K562 (cell line): ENCODE measurements around the gene CALU. TPM values are rescaled to one million over a fixed set of nuclear protein-coding genes. Genes with fewer than 3 reads are reported as not detected.

Experiments
- C11orf30 ChIP-seq: fragments of 450-650 bp; IDR thresholded peaks from 2 replicates; pipeline ENCODE4 v1.6.1; 2016; ENCODE audit warnings: low read depth, mild to moderate bottlenecking
- DDX20 ChIP-seq: fragments of 450-650 bp; IDR thresholded peaks from 2 replicates; pipeline ENCODE4 v1.6.1; 2016; ENCODE audit warnings: missing genetic modification characterization, low read depth, mild to moderate bottlenecking, missing compliant biosample characterization, moderate library complexity
- FOXK1 ChIP-seq: sonication (generic); formaldehyde crosslinking; IDR thresholded peaks from 2 replicates; pipeline ENCODE4 v1.8.0; 2022; ENCODE audit warnings: missing genetic modification reagents, mild to moderate bottlenecking, borderline replicate concordance
- MCM2 ChIP-seq: fragments of 450-650 bp; IDR thresholded peaks from 2 replicates; pipeline ENCODE4 v1.6.1; 2017; ENCODE audit warnings: low read depth, mild to moderate bottlenecking
- NFIC ChIP-seq: fragments of 450-650 bp; IDR thresholded peaks from 2 replicates; pipeline ENCODE4 v1.6.1; 2017; ENCODE audit warnings: mild to moderate bottlenecking, inconsistent platforms
- NONO ChIP-seq, 2 experiments: fragments of 200-400 bp in 1 of 2; fragments of 450-650 bp in 1 of 2; formaldehyde crosslinking in 1 of 2; IDR thresholded peaks; 2 replicates each; pipeline ENCODE4 v1.6.1; 2017; ENCODE audit warnings: low read depth in 2 of 2, mild to moderate bottlenecking in 2 of 2, moderate library complexity in 2 of 2, low read length in 1 of 2
- POLR3A ChIP-seq: IDR thresholded peaks from 2 replicates; pipeline ENCODE4 v1.6.1; 2011; ENCODE audit warnings: borderline replicate concordance, mild to moderate bottlenecking, moderate library complexity; ENCODE audit not compliant: insufficient read length, insufficient read depth; ENCODE audit errors: extremely low read depth
- RB1 ChIP-seq: fragments of 450-650 bp; IDR thresholded peaks from 2 replicates; pipeline ENCODE4 v1.6.1; 2017; ENCODE audit warnings: low read depth, mild to moderate bottlenecking
- RFX7 ChIP-seq: fragments of 250-450 bp; sonication (Bioruptor Pico); IDR thresholded peaks from 2 replicates; pipeline ENCODE4 v1.5.1; 2021; ENCODE audit warnings: mild to moderate bottlenecking
- SMAD4 ChIP-seq: fragments of 250-450 bp; sonication (Bioruptor Pico); conservative IDR thresholded peaks from 2 replicates; pipeline ENCODE4 v1.8.0; 2021; ENCODE audit warnings: inconsistent platforms, mild to moderate bottlenecking, moderate library complexity
- SMARCE1 ChIP-seq: fragments of 450-650 bp; IDR thresholded peaks from 2 replicates; pipeline ENCODE4 v1.7.1; 2016; ENCODE audit warnings: mild to moderate bottlenecking
- TAF9B ChIP-seq: fragments of 450-650 bp; IDR thresholded peaks from 2 replicates; pipeline ENCODE4 v1.6.1; 2018; ENCODE audit warnings: mild to moderate bottlenecking; ENCODE audit not compliant: partially characterized antibody
- ZNF165 ChIP-seq: fragments of 250-450 bp; sonication (Bioruptor Pico); IDR thresholded peaks from 2 replicates; pipeline ENCODE4 v1.4.0; 2020; ENCODE audit warnings: borderline replicate concordance
- polyA plus RNA-seq, 8 experiments: library from polyadenylated mRNA; depleted of rRNA in 4 of 8; stranded (reverse) in 5 of 8; unstranded in 3 of 8; fragments of >200 nt; fragmentation: Nextera tagmentation in 2 of 8; fragmentation: Illumina TruSeq in 1 of 8; extraction: Ambion mirVana in 2 of 8; extraction: Trizol in 1 of 8; gene quantifications; 2 replicates each; pipeline versions ENCODE4 v1.2.1 to v1.2.3, GENCODE V29; 2011 to 2014; ENCODE audit warnings: inconsistent platforms in 1 of 8, missing spikeins in 1 of 8
- total RNA-seq, 7 experiments: library from RNA; depleted of rRNA in 6 of 7; stranded (reverse); fragments of >200 nt in 6 of 7; fragmentation: Illumina TruSeq in 2 of 7; extraction: Trizol in 2 of 7; gene quantifications; 2 replicates each; pipeline versions ENCODE4 v1.2.1 to v1.2.3, GENCODE V29; 2011 to 2021; ENCODE audit warnings: low replicate concordance in 1 of 7
- TF ChIP-seq, protein P1 (sequence below), 2 experiments: fragments of 450-650 bp in 1 of 2; sonication (generic) in 1 of 2; formaldehyde crosslinking in 1 of 2; IDR thresholded peaks in 1 of 2; conservative IDR thresholded peaks in 1 of 2; 2 replicates each; pipeline versions ENCODE4 v1.6.1 to v1.8.1; 2016 to 2023; ENCODE audit warnings: mild to moderate bottlenecking in 2 of 2, moderate library complexity in 2 of 2, inconsistent platforms in 1 of 2, missing genetic modification reagents in 1 of 2
- TF ChIP-seq, protein P2 (sequence below): fragments of 450-650 bp; IDR thresholded peaks from 2 replicates; pipeline ENCODE4 v1.6.1; 2016
- TF ChIP-seq, protein P3 (sequence below), 2 experiments: fragments of 250-450 bp in 1 of 2; fragments of 450-650 bp in 1 of 2; sonication (Bioruptor Pico) in 1 of 2; IDR thresholded peaks; 2 replicates each; pipeline versions ENCODE4 v1.6.1 to v1.8.0; 2016 to 2021; ENCODE audit warnings: mild to moderate bottlenecking in 2 of 2, moderate library complexity in 2 of 2, missing compliant biosample characterization in 1 of 2, missing genetic modification characterization in 1 of 2
- TF ChIP-seq, protein P4 (sequence below), 2 experiments: fragments of 450-650 bp; formaldehyde crosslinking in 1 of 2; IDR thresholded peaks; 2 replicates each; pipeline versions ENCODE4 v1.4.0 to v1.6.1; 2014 to 2020; ENCODE audit warnings: mild to moderate bottlenecking in 2 of 2, borderline replicate concordance in 1 of 2, low read depth in 1 of 2

Gene CALU
- total and polyA plus RNA-seq, 9 of the 15 experiments (the other 6 are each of a cell fraction or from before 2014, with no cell fraction given): 166 to 286 (median 215) TPM

DNA sequence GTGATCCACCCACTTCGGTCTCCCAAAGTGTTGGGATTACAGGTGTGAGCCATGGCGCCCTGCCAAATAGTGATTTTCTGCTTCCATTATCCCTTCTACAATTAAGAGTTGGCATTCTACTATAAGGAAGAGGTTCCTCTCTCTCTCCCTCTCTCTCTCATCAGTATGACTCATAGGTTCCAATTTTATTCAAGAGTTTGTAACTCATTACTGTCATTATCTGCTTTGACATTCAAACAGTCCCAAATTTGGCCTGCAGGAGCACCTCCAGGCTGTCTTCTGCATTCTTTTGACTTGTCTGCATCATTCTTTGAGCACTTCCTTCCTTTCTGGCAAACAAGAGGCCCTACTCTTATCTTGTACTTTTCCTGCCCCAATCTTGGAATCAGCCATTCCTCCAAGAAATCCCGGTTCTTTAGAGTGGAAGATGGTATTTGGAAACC, 33.2 kb upstream of the CALU start (continued):
- TF ChIP-seq ZNF165 (no peak), RFX7 (CRISPR knock-in tag) (no peak), POLR3A (no peak), RB1 (no peak), MCM2 (no peak), C11orf30 (no peak), SMAD4 (CRISPR knock-in tag) (no peak), SMARCE1 (peak; percentile 15; the same call in 1 of the 2 replicates), NFIC (peak; percentile 79), TAF9B (no peak), DDX20 (tag) (no peak), NONO (IDR thresholded peaks at IDR 0.05; ENCODE audit: low read depth in 2 of 2, low read length in 1 of 2) (no peak), FOXK1 (CRISPR knock-in tag) (no peak)
- TF ChIP-seq, protein P1, sequence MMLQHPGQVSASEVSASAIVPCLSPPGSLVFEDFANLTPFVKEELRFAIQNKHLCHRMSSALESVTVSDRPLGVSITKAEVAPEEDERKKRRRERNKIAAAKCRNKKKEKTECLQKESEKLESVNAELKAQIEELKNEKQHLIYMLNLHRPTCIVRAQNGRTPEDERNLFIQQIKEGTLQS (IDR thresholded peaks at IDR 0.05): peak; percentile 89
- TF ChIP-seq, protein P1 (CRISPR knock-in tag; conservative IDR thresholded peaks at IDR 0.05): no peak; the same call in 1 of the 2 replicates
- TF ChIP-seq, protein P2, sequence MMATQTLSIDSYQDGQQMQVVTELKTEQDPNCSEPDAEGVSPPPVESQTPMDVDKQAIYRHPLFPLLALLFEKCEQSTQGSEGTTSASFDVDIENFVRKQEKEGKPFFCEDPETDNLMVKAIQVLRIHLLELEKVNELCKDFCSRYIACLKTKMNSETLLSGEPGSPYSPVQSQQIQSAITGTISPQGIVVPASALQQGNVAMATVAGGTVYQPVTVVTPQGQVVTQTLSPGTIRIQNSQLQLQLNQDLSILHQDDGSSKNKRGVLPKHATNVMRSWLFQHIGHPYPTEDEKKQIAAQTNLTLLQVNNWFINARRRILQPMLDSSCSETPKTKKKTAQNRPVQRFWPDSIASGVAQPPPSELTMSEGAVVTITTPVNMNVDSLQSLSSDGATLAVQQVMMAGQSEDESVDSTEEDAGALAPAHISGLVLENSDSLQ: peak; percentile 16; the same call in 1 of the 2 replicates
- TF ChIP-seq, protein P3, sequence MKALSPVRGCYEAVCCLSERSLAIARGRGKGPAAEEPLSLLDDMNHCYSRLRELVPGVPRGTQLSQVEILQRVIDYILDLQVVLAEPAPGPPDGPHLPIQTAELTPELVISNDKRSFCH (CRISPR knock-in tag; IDR thresholded peaks at IDR 0.05): no peak
- TF ChIP-seq, protein P3 (tag; IDR thresholded peaks at IDR 0.05): 0 out of 2 replicates have a peak, but pooled peaks have one; percentile 29
- TF ChIP-seq, protein P4, sequence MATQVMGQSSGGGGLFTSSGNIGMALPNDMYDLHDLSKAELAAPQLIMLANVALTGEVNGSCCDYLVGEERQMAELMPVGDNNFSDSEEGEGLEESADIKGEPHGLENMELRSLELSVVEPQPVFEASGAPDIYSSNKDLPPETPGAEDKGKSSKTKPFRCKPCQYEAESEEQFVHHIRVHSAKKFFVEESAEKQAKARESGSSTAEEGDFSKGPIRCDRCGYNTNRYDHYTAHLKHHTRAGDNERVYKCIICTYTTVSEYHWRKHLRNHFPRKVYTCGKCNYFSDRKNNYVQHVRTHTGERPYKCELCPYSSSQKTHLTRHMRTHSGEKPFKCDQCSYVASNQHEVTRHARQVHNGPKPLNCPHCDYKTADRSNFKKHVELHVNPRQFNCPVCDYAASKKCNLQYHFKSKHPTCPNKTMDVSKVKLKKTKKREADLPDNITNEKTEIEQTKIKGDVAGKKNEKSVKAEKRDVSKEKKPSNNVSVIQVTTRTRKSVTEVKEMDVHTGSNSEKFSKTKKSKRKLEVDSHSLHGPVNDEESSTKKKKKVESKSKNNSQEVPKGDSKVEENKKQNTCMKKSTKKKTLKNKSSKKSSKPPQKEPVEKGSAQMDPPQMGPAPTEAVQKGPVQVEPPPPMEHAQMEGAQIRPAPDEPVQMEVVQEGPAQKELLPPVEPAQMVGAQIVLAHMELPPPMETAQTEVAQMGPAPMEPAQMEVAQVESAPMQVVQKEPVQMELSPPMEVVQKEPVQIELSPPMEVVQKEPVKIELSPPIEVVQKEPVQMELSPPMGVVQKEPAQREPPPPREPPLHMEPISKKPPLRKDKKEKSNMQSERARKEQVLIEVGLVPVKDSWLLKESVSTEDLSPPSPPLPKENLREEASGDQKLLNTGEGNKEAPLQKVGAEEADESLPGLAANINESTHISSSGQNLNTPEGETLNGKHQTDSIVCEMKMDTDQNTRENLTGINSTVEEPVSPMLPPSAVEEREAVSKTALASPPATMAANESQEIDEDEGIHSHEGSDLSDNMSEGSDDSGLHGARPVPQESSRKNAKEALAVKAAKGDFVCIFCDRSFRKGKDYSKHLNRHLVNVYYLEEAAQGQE (IDR thresholded peaks at IDR 0.05; ENCODE audit: borderline replicate concordance): no peak
- TF ChIP-seq, protein P4 (CRISPR knock-in tag; IDR thresholded peaks at IDR 0.05; ENCODE audit: low read depth): no peak
